Loucy (cell line): ENCODE results near the gene C5orf52.
"Not testable (repeated sequence)": the region's sequence is repeated elsewhere in the genome, so short reads cannot be mapped to it uniquely, and the experiment has no call there.

Experiments used
- H2AFZ ChIP-seq: fragments of 200-600 bp; sonication (generic); 2 replicates; pipeline ENCODE4 v1.6.0; 2016; ENCODE audit warnings: antibody characterized with exemption, mild to moderate bottlenecking, low read length, moderate library complexity
- H3F3A ChIP-seq: fragments of 200-600 bp; 2 replicates; pipeline ENCODE4 v1.6.0; 2016; ENCODE audit warnings: antibody characterized with exemption, low read depth, mild to moderate bottlenecking
- H3K27me3 ChIP-seq: fragments of 200-600 bp; sonication (generic); 2 replicates; pipeline ENCODE4 v1.6.1; 2014; ENCODE audit warnings: low read length, mild to moderate bottlenecking; ENCODE audit not compliant: insufficient read depth, poor library complexity, severe bottlenecking
- H3K36me3 ChIP-seq: fragments of 200-600 bp; sonication (generic); 2 replicates; pipeline ENCODE4 v1.6.1; 2016; ENCODE audit warnings: low read length; ENCODE audit not compliant: insufficient read depth
- H3K4me1 ChIP-seq: fragments of 200-600 bp; sonication (generic); 2 replicates; pipeline ENCODE4 v1.5.1; 2014; ENCODE audit warnings: low read length, mild to moderate bottlenecking; ENCODE audit not compliant: insufficient read depth, poor library complexity, severe bottlenecking
- H3K4me2 ChIP-seq: fragments of 200-600 bp; sonication (generic); 2 replicates; pipeline ENCODE4 v1.6.0; 2014; ENCODE audit warnings: antibody characterized with exemption, low read length, low read depth, mild to moderate bottlenecking; ENCODE audit not compliant: poor library complexity, severe bottlenecking
- H3K4me3 ChIP-seq: fragments of 200-600 bp; sonication (generic); 2 replicates; pipeline ENCODE4 v1.5.1; 2014; ENCODE audit warnings: low read length, mild to moderate bottlenecking, mixed read lengths; ENCODE audit not compliant: poor library complexity, severe bottlenecking
- H3K79me2 ChIP-seq: fragments of 200-600 bp; sonication (generic); 2 replicates; pipeline ENCODE4 v1.6.1; 2014; ENCODE audit warnings: low read length; ENCODE audit not compliant: insufficient read depth
- H3K9ac ChIP-seq: fragments of 200-600 bp; sonication (generic); 2 replicates; pipeline ENCODE4 v1.6.0; 2014; ENCODE audit warnings: mild to moderate bottlenecking, low read depth, low read length, moderate library complexity; ENCODE audit not compliant: poor library complexity, severe bottlenecking
- H3K9me2 ChIP-seq: fragments of 200-600 bp; sonication (generic); replicated peaks from 2 replicates; pipeline ENCODE4 v1.6.1; 2016; ENCODE audit warnings: low read depth, low read length, mixed read lengths
- H3K9me3 ChIP-seq: fragments of 200-600 bp; sonication (generic); 2 replicates; pipeline ENCODE4 v1.6.1; 2014; ENCODE audit warnings: mild to moderate bottlenecking, antibody characterized with exemption, low read length, low read depth; ENCODE audit not compliant: insufficient read depth
- H4K20me1 ChIP-seq: fragments of 200-600 bp; sonication (generic); 2 replicates; pipeline ENCODE4 v1.6.0; 2014; ENCODE audit warnings: antibody characterized with exemption, low read length, mild to moderate bottlenecking; ENCODE audit not compliant: insufficient read depth, poor library complexity, severe bottlenecking
- EZH2phosphoT487 ChIP-seq: fragments of 200-600 bp; IDR thresholded peaks from 2 replicates; pipeline ENCODE4 v1.6.1; 2018; ENCODE audit warnings: antibody characterized with exemption, mild to moderate bottlenecking, moderate library complexity, borderline replicate concordance
- TF ChIP-seq, protein P1 (sequence below): fragments of 200-600 bp; sonication (generic); conservative IDR thresholded peaks from 2 replicates; pipeline ENCODE4 v1.5.1; 2014; ENCODE audit warnings: mild to moderate bottlenecking, antibody characterized with exemption, low read length

C5orf52 gene

GRCh38 chr5:157689942-157690689 lies 18.8 kb downstream of the C5orf52 start:
- Histone ChIP-seq H3K9me3 (no peaks in the 10 kb centered on the region), H3K27me3 (no peaks in the 10 kb centered on the region), H3K9me2 (no peaks in the 10 kb centered on the region), H3K4me3 (no peak overlapping the region), H3K4me2 (no peak overlapping the region), H3K4me1 (no peaks in the 10 kb centered on the region), H3K9ac (no peak overlapping the region), H2AFZ (no peak overlapping the region), H3K36me3 (no peaks in the 10 kb centered on the region), H3F3A (no peaks in the 10 kb centered on the region), H3K79me2 (no peaks in the 10 kb centered on the region), H4K20me1 (no peaks in the 10 kb centered on the region)
- TF ChIP-seq EZH2phosphoT487, result no peak
- TF ChIP-seq, protein P1, sequence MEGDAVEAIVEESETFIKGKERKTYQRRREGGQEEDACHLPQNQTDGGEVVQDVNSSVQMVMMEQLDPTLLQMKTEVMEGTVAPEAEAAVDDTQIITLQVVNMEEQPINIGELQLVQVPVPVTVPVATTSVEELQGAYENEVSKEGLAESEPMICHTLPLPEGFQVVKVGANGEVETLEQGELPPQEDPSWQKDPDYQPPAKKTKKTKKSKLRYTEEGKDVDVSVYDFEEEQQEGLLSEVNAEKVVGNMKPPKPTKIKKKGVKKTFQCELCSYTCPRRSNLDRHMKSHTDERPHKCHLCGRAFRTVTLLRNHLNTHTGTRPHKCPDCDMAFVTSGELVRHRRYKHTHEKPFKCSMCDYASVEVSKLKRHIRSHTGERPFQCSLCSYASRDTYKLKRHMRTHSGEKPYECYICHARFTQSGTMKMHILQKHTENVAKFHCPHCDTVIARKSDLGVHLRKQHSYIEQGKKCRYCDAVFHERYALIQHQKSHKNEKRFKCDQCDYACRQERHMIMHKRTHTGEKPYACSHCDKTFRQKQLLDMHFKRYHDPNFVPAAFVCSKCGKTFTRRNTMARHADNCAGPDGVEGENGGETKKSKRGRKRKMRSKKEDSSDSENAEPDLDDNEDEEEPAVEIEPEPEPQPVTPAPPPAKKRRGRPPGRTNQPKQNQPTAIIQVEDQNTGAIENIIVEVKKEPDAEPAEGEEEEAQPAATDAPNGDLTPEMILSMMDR, result no peak

GRCh38 chr5:157690690-157691433 lies 19.5 kb downstream of the C5orf52 start:
- H3K9me3 ChIP-seq, result no peaks in the 10 kb centered on the region
- TF ChIP-seq, protein P1, result no peak
- no peak for TF ChIP-seq EZH2phosphoT487

GRCh38 chr5:157693816-157694215 lies 22.5 kb downstream of the C5orf52 start:
- not testable (repeated sequence) for H3K36me3 ChIP-seq, H3K79me2 ChIP-seq, H3K9me3 ChIP-seq, H3K9me2 ChIP-seq, H3K4me1 ChIP-seq, H3K4me3 ChIP-seq, H3K27me3 ChIP-seq, H2AFZ ChIP-seq, H3K9ac ChIP-seq, H3K4me2 ChIP-seq, H4K20me1 ChIP-seq, H3F3A ChIP-seq

More at GRCh38 chr5:157690690-157691433, 19.5 kb downstream of the C5orf52 start:
- Histone ChIP-seq H3K36me3 (no peaks in the 10 kb centered on the region), H3K4me2 (no peak overlapping the region), H3K79me2 (no peaks in the 10 kb centered on the region), H3K27me3 (no peaks in the 10 kb centered on the region), H3F3A (no peaks in the 10 kb centered on the region), H2AFZ (no peak overlapping the region), H3K9me2 (no peaks in the 10 kb centered on the region), H3K9ac (no peak overlapping the region), H4K20me1 (no peaks in the 10 kb centered on the region), H3K4me3 (no peak overlapping the region), H3K4me1 (no peaks in the 10 kb centered on the region)

- H3K9me3 ChIP-seq, H3K79me2 ChIP-seq, H3F3A ChIP-seq, H2AFZ ChIP-seq, H3K9me2 ChIP-seq, H4K20me1 ChIP-seq, H3K36me3 ChIP-seq, H3K27me3 ChIP-seq, H3K4me1 ChIP-seq, H3K4me3 ChIP-seq, H3K9ac ChIP-seq, H3K4me2 ChIP-seq: not testable (repeated sequence)
Measured at GRCh38 chr5:157696154-157696553, 24.8 kb downstream of the C5orf52 start.

- not testable (repeated sequence) for H3K9me2 ChIP-seq, H3F3A ChIP-seq, H3K4me1 ChIP-seq, H4K20me1 ChIP-seq, H3K36me3 ChIP-seq, H3K9ac ChIP-seq, H3K4me2 ChIP-seq, H3K4me3 ChIP-seq, H3K27me3 ChIP-seq, H3K9me3 ChIP-seq, H2AFZ ChIP-seq, H3K79me2 ChIP-seq
Measured at GRCh38 chr5:157698674-157699073, 27.3 kb downstream of the C5orf52 start.
